A673 (cell line): ENCODE results near the gene SUSD6.
"Not testable (repeated sequence)": the region's sequence is repeated elsewhere in the genome, so short reads cannot be mapped to it uniquely, and the experiment has no call there.

Source experiments
- EZH2 ChIP-seq: fragments of 200-600 bp; sonication (generic); IDR thresholded peaks from 2 replicates; pipeline ENCODE4 v1.6.1; 2017; ENCODE audit warnings: borderline replicate concordance, low read depth, mild to moderate bottlenecking, mixed read lengths, antibody characterized with exemption, low read length; ENCODE audit not compliant: poor library complexity, severe bottlenecking
- TF ChIP-seq, protein P1 (sequence below): fragments of 300-800, 200-600 bp; sonication (generic); conservative IDR thresholded peaks from 2 replicates; pipeline ENCODE4 v1.5.1; 2017; ENCODE audit warnings: low read depth, mild to moderate bottlenecking, antibody characterized with exemption, low read length, moderate library complexity, mixed read lengths

- TF ChIP-seq, protein P1, sequence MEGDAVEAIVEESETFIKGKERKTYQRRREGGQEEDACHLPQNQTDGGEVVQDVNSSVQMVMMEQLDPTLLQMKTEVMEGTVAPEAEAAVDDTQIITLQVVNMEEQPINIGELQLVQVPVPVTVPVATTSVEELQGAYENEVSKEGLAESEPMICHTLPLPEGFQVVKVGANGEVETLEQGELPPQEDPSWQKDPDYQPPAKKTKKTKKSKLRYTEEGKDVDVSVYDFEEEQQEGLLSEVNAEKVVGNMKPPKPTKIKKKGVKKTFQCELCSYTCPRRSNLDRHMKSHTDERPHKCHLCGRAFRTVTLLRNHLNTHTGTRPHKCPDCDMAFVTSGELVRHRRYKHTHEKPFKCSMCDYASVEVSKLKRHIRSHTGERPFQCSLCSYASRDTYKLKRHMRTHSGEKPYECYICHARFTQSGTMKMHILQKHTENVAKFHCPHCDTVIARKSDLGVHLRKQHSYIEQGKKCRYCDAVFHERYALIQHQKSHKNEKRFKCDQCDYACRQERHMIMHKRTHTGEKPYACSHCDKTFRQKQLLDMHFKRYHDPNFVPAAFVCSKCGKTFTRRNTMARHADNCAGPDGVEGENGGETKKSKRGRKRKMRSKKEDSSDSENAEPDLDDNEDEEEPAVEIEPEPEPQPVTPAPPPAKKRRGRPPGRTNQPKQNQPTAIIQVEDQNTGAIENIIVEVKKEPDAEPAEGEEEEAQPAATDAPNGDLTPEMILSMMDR: not testable (repeated sequence)
- not testable (repeated sequence) for TF ChIP-seq EZH2
Measured at GRCh38 chr14:69731919-69732598, 120.7 kb downstream of the SUSD6 start.
